Measurements from ENCODE around the gene ANKRD24. TPM values are rescaled to one million over a fixed set of nuclear protein-coding genes. Genes with fewer than 3 reads are reported as not detected.

ANKRD24 gene
- polyA plus RNA-seq, 1 of the 3 experiments (the other 2 are of a cell fraction) = 0.87 TPM

- TF ChIP-seq ZBTB33 (IDR thresholded peaks at IDR 0.05; ENCODE audit: borderline replicate concordance, low read depth) (no peak), POLR2AphosphoS5 (IDR thresholded peaks at IDR 0.05; ENCODE audit: low read depth, low read length) (no peak), MXI1 (IDR thresholded peaks at IDR 0.05; ENCODE audit: low read depth, low read length) (no peak)
Observed at GRCh38 chr19:4264812-4265211, 82.3 kb downstream of the ANKRD24 start (continued).

GRCh38 chr19:4266253-4267000, 83.9 kb downstream of the ANKRD24 start:
- DNase-seq = no peak
- no peak overlapping the region for H3K9ac ChIP-seq
- no peaks in the 10 kb centered on the region for H3K36me3 ChIP-seq (replicated peaks in 1 of 2; ENCODE audit: control insufficient read depth in 1 of 2, insufficient read depth in 2 of 2, low read length in 1 of 2)
- H3K79me2 ChIP-seq (ENCODE audit: insufficient read depth) = no peaks in the 10 kb centered on the region
- no peak overlapping the region for H2AFZ ChIP-seq (ENCODE audit: low read depth)
- ChIA-PET CTCF (interaction anchor here (0.6 to 4.5 kb wide), 35 partner anchors 12 to 279 kb away, joined by 3 to 130 read pairs (median 5); partner anchors contain the start of genes FSD1, MPND, PLIN5 and SH3GL1), POLR2A (interaction anchor here (0.9 to 3.0 kb wide), 3 partner anchors 77 to 259 kb away, joined by 3 to 20 read pairs (median 3); partner anchors contain the start of gene MPND)
- no peaks in the 10 kb centered on the region for H3K9me2 ChIP-seq
- H3K9me3 ChIP-seq = no peaks in the 10 kb centered on the region
- H4K20me1 ChIP-seq (ENCODE audit: insufficient read depth) = 0 out of 2 replicates have a peak, but pooled peaks cover 4% of the 10 kb centered on the region
- peaks cover 4% of the 10 kb centered on the region for H3F3A ChIP-seq (replicated peaks; ENCODE audit: insufficient read depth)
- no peak overlapping the region for H3K27ac ChIP-seq (ENCODE audit: low read depth in 2 of 2, low read length in 1 of 2)
- no peaks in the 10 kb centered on the region for H3K27me3 ChIP-seq (ENCODE audit: insufficient read depth)
- 80% methylated on average over 18 of the region's 18 CpGs for WGBS (ENCODE audit: low lambda C conversion rate)
- H3K4me1 ChIP-seq (ENCODE audit: control insufficient read depth in 1 of 2, insufficient read depth in 2 of 2, low read depth in 1 of 2, low read length in 1 of 2) = no peaks in the 10 kb centered on the region
- no peak overlapping the region for H3K4me2 ChIP-seq
- H3K4me3 ChIP-seq (ENCODE audit: low read depth in 2 of 2, low read length in 1 of 2) = no peak overlapping the region
- no peak for TF ChIP-seq CTCF (IDR thresholded peaks at IDR 0.05)
- no peak for TF ChIP-seq RAD21 (IDR thresholded peaks at IDR 0.05; ENCODE audit: low read length)
- no peak for TF ChIP-seq SMC3 (IDR thresholded peaks at IDR 0.05; ENCODE audit: low read depth, low read length)
- TF ChIP-seq USF1 (IDR thresholded peaks at IDR 0.05; ENCODE audit: borderline replicate concordance, low read depth) = no peak
- no peak for TF ChIP-seq ELF1 (IDR thresholded peaks at IDR 0.05)

Measured in SK-N-SH (cell line).